Hepatocyte (in vitro differentiated cells): ENCODE data around the gene OTOA. TPM values are rescaled to one million over a fixed set of nuclear protein-coding genes. Genes with fewer than 3 reads are reported as not detected.
A peak's percentile ranks its signal among the peaks of the same experiment; 100 is the strongest.

Experiments used
- DNase-seq: peaks from one replicate; pipeline ENCODE4 v3.0.0-alpha.2; 2016; ENCODE audit warnings: low spot score
- H2AFZ ChIP-seq: fragments of 200-600 bp; sonication (generic); 2 replicates; pipeline ENCODE4 v1.6.0; 2016; ENCODE audit warnings: antibody characterized with exemption, mild to moderate bottlenecking
- H3K27ac ChIP-seq: fragments of 200-600 bp; sonication (generic); 2 replicates; pipeline ENCODE4 v1.5.1; 2016; ENCODE audit warnings: mild to moderate bottlenecking
- H3K27me3 ChIP-seq: fragments of 200-600 bp; sonication (generic); 2 replicates; pipeline ENCODE4 v1.6.1; 2016
- H3K36me3 ChIP-seq: fragments of 200-600 bp; sonication (generic); replicated peaks from 2 replicates; pipeline ENCODE4 v1.5.1; 2016; ENCODE audit warnings: low read depth; ENCODE audit not compliant: insufficient read depth
- H3K4me1 ChIP-seq: fragments of 200-600 bp; sonication (generic); 2 replicates; pipeline ENCODE4 v1.5.1; 2016; ENCODE audit warnings: mild to moderate bottlenecking, moderate library complexity; ENCODE audit not compliant: insufficient read depth
- H3K4me2 ChIP-seq: fragments of 200-600 bp; sonication (generic); 2 replicates; pipeline ENCODE4 v1.6.0; 2016
- H3K4me3 ChIP-seq: fragments of 200-600 bp; sonication (generic); 2 replicates; pipeline ENCODE4 v1.5.1; 2016; ENCODE audit warnings: mild to moderate bottlenecking
- H3K79me2 ChIP-seq: fragments of 200-600 bp; sonication (generic); 2 replicates; pipeline ENCODE4 v1.6.0; 2017; ENCODE audit warnings: mild to moderate bottlenecking
- H3K9me2 ChIP-seq: fragments of 200-600 bp; sonication (generic); replicated peaks from 2 replicates; pipeline ENCODE4 v1.6.0; 2017; ENCODE audit warnings: mild to moderate bottlenecking; ENCODE audit not compliant: insufficient read depth
- H3K9me3 ChIP-seq: fragments of 200-600 bp; sonication (generic); 2 replicates; pipeline ENCODE4 v1.5.1; 2016; ENCODE audit warnings: low read depth, mild to moderate bottlenecking
- H4K20me1 ChIP-seq: fragments of 200-600 bp; sonication (generic); 2 replicates; pipeline ENCODE4 v1.6.0; 2016; ENCODE audit warnings: mild to moderate bottlenecking; ENCODE audit not compliant: insufficient read depth, poor library complexity, severe bottlenecking
- EZH2 ChIP-seq: fragments of 200-600 bp; sonication (generic); IDR thresholded peaks from 2 replicates; pipeline ENCODE4 v1.6.1; 2016; ENCODE audit warnings: antibody characterized with exemption, mild to moderate bottlenecking, borderline replicate concordance
- EZH2phosphoT487 ChIP-seq: fragments of 200-600 bp; sonication (generic); IDR thresholded peaks from one replicate; pipeline ENCODE4 v1.6.1; 2018; ENCODE audit warnings: antibody characterized with exemption, mild to moderate bottlenecking, low read depth, moderate library complexity; ENCODE audit not compliant: unreplicated experiment, severe bottlenecking
- WGBS: methylation state at CpG from one replicate; pipeline ENCODE4 v1.1.6; 2016; ENCODE audit warnings: low lambda C conversion rate; ENCODE audit errors: missing lambda C conversion rate; 5-methylcytosine and 5-hydroxymethylcytosine counted together
- polyA plus RNA-seq: library from polyadenylated mRNA; unstranded; fragments of >200 nt; fragmentation: Nextera tagmentation; extraction: Ambion mirVana; gene quantifications from 2 replicates; pipeline ENCODE4 v1.2.1, GENCODE V29; 2016
- total RNA-seq: library from RNA; depleted of rRNA; stranded (reverse); fragments of >200 nt; gene quantifications from 2 replicates; pipeline ENCODE4 v1.2.3, GENCODE V29; 2014
- TF ChIP-seq, protein P1 (sequence below): fragments of 200-600 bp; sonication (generic); IDR thresholded peaks from 2 replicates; pipeline ENCODE4 v1.5.1; 2016; ENCODE audit warnings: antibody characterized with exemption, mild to moderate bottlenecking; ENCODE audit not compliant: poor library complexity

OTOA gene
- total and polyA plus RNA-seq, 2 experiments from 2014 or later: 0.07 TPM; not detected in 1

DNA sequence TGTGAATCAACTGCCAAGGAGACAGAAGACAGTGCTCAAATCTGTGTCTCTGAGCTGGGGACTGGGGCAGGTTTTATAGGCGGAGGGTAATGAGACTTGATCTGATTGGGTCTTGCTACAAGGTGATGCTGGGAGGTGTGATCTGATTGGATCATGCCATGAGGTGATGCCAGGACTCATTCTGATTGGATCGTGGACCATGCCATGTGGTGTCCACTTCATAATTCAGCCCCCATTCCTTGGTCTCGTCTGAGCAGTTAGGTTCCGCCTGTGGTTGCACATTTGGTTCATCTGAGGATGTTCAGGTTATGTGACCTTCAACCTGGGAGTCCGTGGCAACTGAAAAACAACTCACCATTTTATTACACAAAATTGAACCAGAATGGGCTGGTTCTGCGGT, 41.0 kb downstream of the OTOA start:
- Histone ChIP-seq H3K27me3 (no peaks in the 10 kb centered on the region), H3K79me2 (no peaks in the 10 kb centered on the region), H3K4me1 (no peaks in the 10 kb centered on the region), H3K4me2 (no peak overlapping the region), H2AFZ (no peak overlapping the region), H3K9me3 (no peaks in the 10 kb centered on the region), H3K9me2 (no peaks in the 10 kb centered on the region), H3K27ac (no peak overlapping the region), H4K20me1 (no peaks in the 10 kb centered on the region), H3K4me3 (no peak overlapping the region), H3K36me3 (no peaks in the 10 kb centered on the region)
- WGBS: 89% methylated on average over 6 of the region's 6 CpGs
- TF ChIP-seq EZH2: no peak
- TF ChIP-seq, protein P1, sequence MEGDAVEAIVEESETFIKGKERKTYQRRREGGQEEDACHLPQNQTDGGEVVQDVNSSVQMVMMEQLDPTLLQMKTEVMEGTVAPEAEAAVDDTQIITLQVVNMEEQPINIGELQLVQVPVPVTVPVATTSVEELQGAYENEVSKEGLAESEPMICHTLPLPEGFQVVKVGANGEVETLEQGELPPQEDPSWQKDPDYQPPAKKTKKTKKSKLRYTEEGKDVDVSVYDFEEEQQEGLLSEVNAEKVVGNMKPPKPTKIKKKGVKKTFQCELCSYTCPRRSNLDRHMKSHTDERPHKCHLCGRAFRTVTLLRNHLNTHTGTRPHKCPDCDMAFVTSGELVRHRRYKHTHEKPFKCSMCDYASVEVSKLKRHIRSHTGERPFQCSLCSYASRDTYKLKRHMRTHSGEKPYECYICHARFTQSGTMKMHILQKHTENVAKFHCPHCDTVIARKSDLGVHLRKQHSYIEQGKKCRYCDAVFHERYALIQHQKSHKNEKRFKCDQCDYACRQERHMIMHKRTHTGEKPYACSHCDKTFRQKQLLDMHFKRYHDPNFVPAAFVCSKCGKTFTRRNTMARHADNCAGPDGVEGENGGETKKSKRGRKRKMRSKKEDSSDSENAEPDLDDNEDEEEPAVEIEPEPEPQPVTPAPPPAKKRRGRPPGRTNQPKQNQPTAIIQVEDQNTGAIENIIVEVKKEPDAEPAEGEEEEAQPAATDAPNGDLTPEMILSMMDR: no peak
- no peak for TF ChIP-seq EZH2phosphoT487
- DNase-seq: no peak

DNA sequence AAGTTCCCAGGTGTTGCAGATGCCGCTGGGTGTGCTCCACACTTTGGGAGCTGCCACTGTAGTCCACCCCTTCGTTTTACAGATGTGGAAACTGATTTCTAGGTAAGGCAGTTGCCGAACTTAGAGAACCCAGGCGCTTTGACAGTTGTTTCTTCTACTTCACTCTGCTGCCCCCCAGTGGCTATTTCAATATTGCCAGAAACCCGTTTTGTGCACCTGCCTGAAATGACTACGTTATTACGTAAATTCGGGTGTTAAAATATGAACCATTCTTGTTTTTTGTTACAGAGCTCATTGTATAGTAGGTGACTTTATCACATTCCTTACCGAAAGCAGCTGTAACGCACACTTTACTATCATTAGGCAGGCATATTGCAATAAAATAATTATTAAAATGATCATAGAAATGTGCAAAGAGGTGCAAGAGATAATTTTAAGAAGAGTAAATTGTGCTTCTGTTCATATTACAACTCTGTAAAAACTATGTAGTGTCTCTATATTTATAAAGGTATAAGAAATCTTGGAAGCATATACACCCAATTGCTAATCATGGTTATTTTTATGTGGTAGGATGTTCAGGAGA, 44.9 kb downstream of the OTOA start:
- no peak overlapping the region for H3K27ac ChIP-seq
- H3K9me2 ChIP-seq: no peaks in the 10 kb centered on the region
- peak; percentile 88 for DNase-seq
- no peak overlapping the region for H2AFZ ChIP-seq
- H3K4me3 ChIP-seq: no peak overlapping the region
- no peaks in the 10 kb centered on the region for H3K4me1 ChIP-seq
- H3K4me2 ChIP-seq: peak overlapping the region; percentile 38
- no peak for TF ChIP-seq EZH2phosphoT487
- TF ChIP-seq, protein P1: peak; percentile 88
- 16% methylated on average over 10 of the region's 10 CpGs for WGBS
- no peaks in the 10 kb centered on the region for H3K79me2 ChIP-seq
- no peaks in the 10 kb centered on the region for H3K9me3 ChIP-seq
- no peaks in the 10 kb centered on the region for H3K36me3 ChIP-seq
- no peaks in the 10 kb centered on the region for H4K20me1 ChIP-seq
- no peaks in the 10 kb centered on the region for H3K27me3 ChIP-seq

DNA sequence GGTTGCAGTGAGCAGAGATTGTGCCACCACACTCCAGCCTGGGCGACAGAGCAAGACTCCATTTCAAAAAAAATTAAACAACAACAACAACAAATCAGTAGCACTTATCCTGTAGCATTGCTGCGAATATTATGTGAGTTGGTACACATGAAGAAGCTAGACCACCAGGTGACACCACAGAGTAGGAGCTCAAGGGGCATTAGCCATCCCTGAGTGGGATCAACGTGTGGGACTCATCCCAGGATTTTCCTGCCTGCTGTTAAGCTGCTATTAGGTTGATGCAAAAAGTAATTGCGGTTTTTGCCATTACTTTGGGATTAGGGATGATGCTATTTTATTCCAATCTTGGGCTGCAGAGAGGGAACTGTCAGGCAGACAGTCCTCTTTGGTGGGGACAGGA, 47.2 kb downstream of the OTOA start:
- H3K79me2 ChIP-seq: no peaks in the 10 kb centered on the region
- H3K4me3 ChIP-seq: no peak overlapping the region
- TF ChIP-seq EZH2 (no peak), EZH2phosphoT487 (no peak)
- TF ChIP-seq, protein P1: no peak
- H3K27ac ChIP-seq: no peak overlapping the region
- no peaks in the 10 kb centered on the region for H3K9me3 ChIP-seq
- no peaks in the 10 kb centered on the region for H4K20me1 ChIP-seq
- no peaks in the 10 kb centered on the region for H3K27me3 ChIP-seq
- no peak for DNase-seq
- H2AFZ ChIP-seq: no peak overlapping the region
- H3K36me3 ChIP-seq: no peaks in the 10 kb centered on the region
- no peaks in the 10 kb centered on the region for H3K4me1 ChIP-seq
- WGBS: 89% methylated on average over 4 of the region's 4 CpGs
- H3K4me2 ChIP-seq: no peak overlapping the region
- no peaks in the 10 kb centered on the region for H3K9me2 ChIP-seq
